H1 (cell line): ENCODE data around the gene RBFA. TPM values are rescaled to one million over a fixed set of nuclear protein-coding genes. Genes with fewer than 3 reads are reported as not detected.

Experiments used
- ASH2L ChIP-seq: fragments of 200-600, 300-600 bp; sonication (generic); IDR thresholded peaks from one replicate; pipeline ENCODE4 v1.7.1; 2017; ENCODE audit warnings: low read length
- CHD7 ChIP-seq: fragments of 300-600 bp; sonication (generic); IDR thresholded peaks from 2 replicates; pipeline ENCODE4 v1.7.1; 2012; ENCODE audit warnings: low read length, moderate library complexity, mild to moderate bottlenecking, inconsistent platforms; ENCODE audit not compliant: insufficient replicate concordance
- EZH2 ChIP-seq: fragments of 200-600 bp; sonication (generic); IDR thresholded peaks from 2 replicates; pipeline ENCODE4 v1.7.1; 2012; ENCODE audit warnings: low read depth, mild to moderate bottlenecking, moderate library complexity, low read length, inconsistent platforms; ENCODE audit not compliant: severe bottlenecking
- NRF1 ChIP-seq: IDR thresholded peaks from 2 replicates; pipeline ENCODE4 v1.6.1; 2011; ENCODE audit warnings: mild to moderate bottlenecking, low read depth, low read length, improper control_type of control experiment
- PHF8 ChIP-seq: fragments of 200-600 bp; sonication (generic); conservative IDR thresholded peaks from 2 replicates; pipeline ENCODE4 v1.7.1; 2012; ENCODE audit warnings: low read depth, mild to moderate bottlenecking, inconsistent platforms, low read length, moderate library complexity
- TBP ChIP-seq: IDR thresholded peaks from 2 replicates; pipeline ENCODE4 v1.6.1; 2011; ENCODE audit warnings: low read depth, low read length, improper control_type of control experiment
- polyA plus RNA-seq, 7 experiments: library from polyadenylated mRNA; depleted of rRNA in 3 of 7; stranded (reverse) in 5 of 7; unstranded in 2 of 7; fragments of >200 nt in 5 of 7; fragments of 200-250 nt in 2 of 7; gene quantifications; 1 replicate in 5 of 7; 2 replicates in 1 of 7; 4 replicates in 1 of 7; pipeline versions ENCODE4 v1.2.1 to v1.2.3, GENCODE V29; 2011 to 2013; ENCODE audit warnings: missing spikeins in 2 of 7, mixed read lengths in 2 of 7
- total RNA-seq: library from RNA; stranded (reverse); fragmentation: NEBNext Ultra II Directional; extraction: Animal tissue kit (Norgen Biotek cat#: 25700); gene quantifications from 2 replicates; pipeline ENCODE4 v1.2.1, GENCODE V29; 2021

RBFA gene
- total and polyA plus RNA-seq, 2 of the 8 experiments (the other 6 are each of a cell fraction or from before 2014, with no cell fraction given), result 19.2 to 29.5 TPM

- TF ChIP-seq CHD7, result no peak
- no peak for TF ChIP-seq ASH2L
- TF ChIP-seq NRF1, result no peak
- TF ChIP-seq TBP, result no peak
- TF ChIP-seq EZH2, result no peak
- TF ChIP-seq PHF8, result no peak
- TF ChIP-seq, all 59 proteins: peak for 0
These were observed 42.7 kb upstream of the RBFA start (continued) for GRCh38 chr18:79991494-79991893.
